NCI-H226 (cell line): ENCODE results near the gene ZNF57.
"Not testable (repeated sequence)": the region's sequence is repeated elsewhere in the genome, so short reads cannot be mapped to it uniquely, and the experiment has no call there.

Source experiments
- DNase-seq: peaks from one replicate; pipeline ENCODE4 v3.0.0-alpha.2; 2015

Gene ZNF57

GRCh38 chr19:2960120-2960519 lies 59.4 kb downstream of the ZNF57 start:
- DNase-seq = no peak

GRCh38 chr19:2962018-2962670 lies 61.4 kb downstream of the ZNF57 start:
- DNase-seq = peak; percentile 32

- no peak for DNase-seq
These were observed 62.4 kb downstream of the ZNF57 start for GRCh38 chr19:2963122-2963521.

- DNase-seq = not testable (repeated sequence)
These were observed 62.9 kb downstream of the ZNF57 start for GRCh38 chr19:2963631-2964030.

DNA sequence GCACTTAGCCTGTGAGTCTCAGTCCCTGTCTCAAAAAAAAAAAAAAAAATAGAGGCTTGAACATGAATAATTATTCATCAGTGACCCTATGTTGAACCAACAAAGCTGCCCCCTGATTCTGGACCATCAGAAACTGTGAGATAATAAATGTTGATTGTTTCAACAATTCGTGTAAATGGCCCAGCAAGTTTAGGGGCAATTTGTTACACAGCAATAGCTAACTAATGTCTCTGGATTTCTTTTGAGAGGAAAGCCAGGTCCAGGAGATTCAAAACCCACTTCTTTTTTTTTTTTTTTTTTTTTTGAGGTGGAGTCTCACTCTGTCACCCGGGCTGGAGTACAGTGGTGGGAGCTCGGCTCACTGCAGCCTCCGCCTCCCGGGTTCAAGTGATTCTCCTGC lies 64.1 kb downstream of the ZNF57 start:
- DNase-seq = no peak

DNA sequence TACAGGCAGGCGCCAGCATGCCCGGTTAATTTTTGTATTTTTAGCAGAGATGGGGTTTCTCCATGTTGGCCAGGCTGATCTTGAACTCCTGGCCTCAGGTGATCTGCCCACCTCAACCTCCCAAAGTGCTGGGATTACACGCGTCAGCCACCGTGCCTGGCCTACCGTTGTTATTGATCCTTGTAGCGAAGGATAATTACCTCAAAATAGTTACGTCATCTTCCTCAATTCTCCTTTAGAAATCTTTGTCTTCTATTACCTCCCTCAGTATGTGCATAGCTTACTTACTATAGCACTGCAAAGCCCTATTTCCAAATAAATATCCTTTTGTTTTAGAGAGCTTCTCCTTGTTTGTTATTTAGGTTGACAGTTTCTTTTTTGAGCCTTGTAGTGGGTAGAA lies 67.2 kb downstream of the ZNF57 start:
- DNase-seq = no peak
